Limb (tissue), 2 donors: ENCODE data around the gene RIPOR2.

Experiments used
- DNase-seq, 2 donors: peaks; one replicate each; pipeline ENCODE4 v3.0.0-alpha.2; 2016; ENCODE audit errors: extremely low spot score in 2 of 2

Gene RIPOR2

DNA sequence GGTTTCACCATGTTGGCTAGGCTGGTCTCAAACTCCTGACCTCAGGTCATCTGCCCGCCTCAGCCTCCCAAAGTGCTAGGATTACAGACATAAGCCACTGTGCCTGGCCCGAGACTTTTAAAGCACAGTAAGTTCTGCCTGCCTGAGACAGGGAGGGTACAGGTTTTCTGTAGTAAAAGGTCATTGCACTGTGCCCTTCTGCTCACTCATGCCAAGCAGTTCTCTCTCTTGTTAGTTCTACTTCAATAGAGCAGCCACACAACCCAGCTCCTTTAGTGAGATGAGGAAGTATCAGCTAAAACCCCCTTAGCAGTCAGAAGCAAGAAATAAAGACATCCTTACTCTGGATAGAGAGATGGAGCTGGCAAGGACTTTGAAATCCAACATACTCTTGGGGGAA, 84.7 kb downstream of the RIPOR2 start:
- no peak for DNase-seq

DNA sequence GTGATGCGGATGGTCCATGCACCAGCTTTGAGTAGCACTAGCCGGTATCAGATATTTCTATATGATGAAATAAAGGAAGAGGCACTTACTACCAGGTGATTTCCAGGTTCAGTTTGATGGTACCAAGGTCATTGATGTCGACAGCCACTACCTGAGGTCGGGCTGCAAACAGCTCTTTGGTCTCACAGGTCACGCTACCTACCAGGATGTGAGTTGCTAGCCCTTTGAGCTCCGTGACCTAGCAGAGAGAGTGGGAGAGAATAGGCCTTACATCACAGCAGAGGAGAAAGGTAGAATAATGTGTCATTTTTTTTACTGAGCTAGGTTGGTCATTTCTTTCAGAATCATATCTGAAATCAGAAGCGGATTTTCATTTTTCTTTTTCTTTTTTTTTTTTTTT, 86.0 kb downstream of the RIPOR2 start:
- no peak for DNase-seq

DNA sequence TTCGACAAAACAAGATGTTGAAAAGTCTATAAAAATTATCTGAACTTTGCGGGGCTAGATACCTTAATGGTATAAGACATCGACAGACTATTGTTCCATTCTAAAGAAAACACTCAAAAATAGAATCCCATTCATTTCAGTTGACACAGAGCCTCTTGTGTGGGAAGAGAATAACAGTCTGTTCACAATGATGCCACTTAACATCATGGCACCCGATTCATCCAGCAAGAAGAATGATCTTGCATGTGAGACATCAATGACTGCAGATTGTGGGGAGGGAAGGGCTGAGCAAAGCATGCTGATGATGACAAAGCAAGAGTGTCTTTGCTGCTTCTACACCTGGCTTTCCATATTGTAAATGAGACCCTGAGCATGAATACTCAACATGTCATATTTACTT, 87.3 kb downstream of the RIPOR2 start:
- DNase-seq: no peak

DNA sequence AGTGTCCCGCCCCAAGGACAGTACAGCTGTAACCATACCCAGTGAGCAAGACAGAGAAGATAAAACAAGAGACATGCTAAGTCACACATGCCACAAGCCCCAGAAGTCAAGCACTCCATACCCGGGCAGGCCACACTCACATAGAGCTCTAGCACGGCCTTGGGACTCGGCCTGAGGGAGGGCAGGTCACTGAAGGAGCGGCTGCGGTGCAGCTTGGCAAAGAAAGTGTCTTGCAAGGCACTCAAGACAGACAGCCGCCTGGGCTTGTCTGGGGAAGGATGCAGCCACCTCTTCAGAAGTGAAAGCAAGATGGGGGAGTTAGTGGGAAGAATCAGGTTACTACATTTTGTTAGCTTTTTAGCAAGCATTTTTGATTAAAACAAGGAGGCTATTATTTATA, 88.4 kb downstream of the RIPOR2 start:
- DNase-seq: no peak

DNA sequence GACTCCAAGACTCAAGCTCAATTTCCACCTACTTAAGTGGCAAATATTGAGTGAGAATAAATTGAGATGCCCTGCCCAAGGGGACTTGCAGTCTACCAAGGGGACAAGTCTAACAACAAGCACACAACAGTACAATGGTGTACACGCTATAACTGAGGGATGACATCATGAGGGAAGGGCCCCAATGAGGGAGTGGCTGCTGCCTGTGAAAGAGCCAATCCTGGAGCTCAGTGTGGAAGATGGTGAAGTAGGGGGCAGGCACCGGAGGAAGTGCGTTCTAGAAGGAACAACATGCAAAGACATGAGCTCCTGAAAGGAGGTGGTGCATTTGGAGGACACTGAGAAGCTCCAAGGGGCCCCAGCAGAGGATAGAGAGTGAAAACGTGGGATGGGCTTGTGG, 90.2 kb downstream of the RIPOR2 start:
- DNase-seq: no peak

DNA sequence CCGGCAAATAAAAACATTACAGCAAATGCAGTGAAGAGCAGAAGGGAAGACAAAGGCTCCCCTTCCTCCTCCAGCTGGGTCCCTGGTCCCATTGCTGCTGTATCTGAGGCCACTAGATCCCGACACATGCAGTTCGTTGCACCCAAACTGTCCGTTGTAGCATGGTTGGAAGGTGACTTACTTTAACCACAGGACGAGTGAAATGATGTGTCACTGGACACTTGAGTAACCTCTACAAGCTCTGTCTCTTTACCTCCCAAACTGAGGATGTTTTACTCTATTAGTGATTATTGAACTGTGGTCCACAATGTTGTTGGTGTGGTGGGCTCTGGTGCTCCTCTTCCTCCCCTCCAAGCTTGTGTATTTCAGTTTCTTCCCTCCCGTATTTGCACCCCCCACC, 90.9 kb downstream of the RIPOR2 start:
- DNase-seq: no peak

DNA sequence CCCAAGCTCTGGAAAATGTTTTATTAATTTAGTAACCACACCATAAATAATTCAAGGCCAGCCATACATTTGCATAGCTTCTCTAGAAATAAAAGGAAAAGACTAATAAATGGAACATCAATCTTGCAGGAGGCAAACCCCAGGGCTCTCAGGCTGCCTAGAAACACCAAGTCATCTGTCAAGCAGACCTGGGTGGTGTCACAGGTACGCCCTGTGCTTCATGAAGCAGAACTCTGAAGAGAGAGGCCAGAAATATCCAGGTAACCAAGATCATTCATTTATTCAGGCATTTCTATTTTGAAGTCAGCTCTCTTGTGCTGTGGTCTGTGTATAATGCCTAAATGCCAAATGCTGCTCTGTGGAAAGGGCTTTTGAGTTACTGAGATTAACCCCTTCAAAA, 91.7 kb downstream of the RIPOR2 start:
- no peak for DNase-seq

DNA sequence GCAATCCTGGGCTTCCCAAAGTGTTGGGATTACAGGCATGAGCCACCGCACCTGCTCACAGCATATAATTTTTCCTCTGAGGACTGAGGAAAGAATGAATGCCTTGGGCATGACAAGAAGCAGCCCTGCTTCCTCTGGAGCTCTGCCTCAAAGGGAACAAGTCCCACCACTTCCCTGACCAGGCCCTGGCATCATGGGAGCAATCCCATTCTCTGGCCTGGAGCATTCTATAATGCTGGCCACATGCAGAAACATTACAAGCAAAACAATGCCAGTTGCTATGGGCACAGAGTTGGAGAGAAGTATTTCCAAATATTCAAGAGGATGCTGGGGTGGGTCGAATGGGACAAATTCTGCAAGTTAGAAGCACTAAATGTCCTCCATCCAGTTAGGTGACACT, 95.6 kb downstream of the RIPOR2 start:
- no peak for DNase-seq

DNA sequence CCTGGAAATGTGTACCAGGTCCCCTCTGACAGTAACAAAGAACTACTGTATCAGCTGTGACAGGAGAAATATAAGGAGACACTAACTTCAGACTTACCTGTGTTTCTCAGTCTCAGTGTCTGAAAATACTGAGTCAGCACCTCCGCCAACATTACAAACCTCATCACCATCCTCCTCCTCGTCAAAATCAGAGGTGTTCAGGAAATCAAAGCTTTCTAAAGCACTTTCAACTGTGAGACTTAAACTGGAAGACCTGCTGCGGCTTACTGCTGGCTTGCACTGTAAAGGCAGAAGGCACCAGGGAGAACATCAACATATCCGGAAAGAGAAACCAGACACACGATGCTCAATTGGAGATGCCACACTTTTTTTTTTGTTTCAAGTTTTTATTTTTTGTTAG, 96.8 kb downstream of the RIPOR2 start:
- DNase-seq: no peak

DNA sequence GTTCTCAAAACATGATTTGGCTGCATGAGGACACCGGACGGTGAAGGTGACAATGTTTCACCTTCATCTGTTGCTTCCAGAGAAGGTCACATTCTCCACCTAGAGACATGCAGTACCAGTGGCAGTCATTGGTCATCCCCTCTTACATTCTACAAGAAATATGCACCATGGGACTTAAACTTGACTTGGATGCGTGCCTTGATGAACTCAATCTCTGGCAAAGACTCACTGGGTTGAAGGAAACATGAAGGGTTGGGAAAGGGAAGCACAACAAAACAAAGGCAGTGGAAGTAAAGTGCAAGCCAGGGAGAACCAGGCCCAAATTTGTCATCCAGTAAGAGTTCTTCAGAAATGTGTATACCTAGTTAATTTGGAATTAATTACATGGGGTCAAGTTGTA, 97.7 kb downstream of the RIPOR2 start:
- DNase-seq: no peak

DNA sequence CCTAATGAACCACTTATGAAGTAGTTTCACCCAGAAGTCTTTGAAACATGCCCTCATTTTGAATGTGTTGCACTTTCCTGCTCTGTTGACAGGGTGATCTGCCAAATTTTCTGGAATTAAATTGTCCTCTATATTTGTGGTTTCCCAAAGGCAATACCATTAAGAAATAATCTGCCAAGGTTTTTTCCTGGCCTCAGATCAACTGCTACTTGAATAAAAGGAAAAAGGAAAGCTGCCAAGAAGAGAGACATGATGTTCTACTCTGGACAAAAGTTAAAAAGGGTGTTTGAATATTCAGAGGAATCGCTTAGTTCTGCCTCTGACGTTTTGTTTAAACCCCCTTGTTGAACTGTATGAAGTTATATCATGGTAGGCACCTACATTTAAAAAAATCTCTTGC, 99.7 kb downstream of the RIPOR2 start:
- DNase-seq: peak in 1 of 2 donors; percentile 35

DNA sequence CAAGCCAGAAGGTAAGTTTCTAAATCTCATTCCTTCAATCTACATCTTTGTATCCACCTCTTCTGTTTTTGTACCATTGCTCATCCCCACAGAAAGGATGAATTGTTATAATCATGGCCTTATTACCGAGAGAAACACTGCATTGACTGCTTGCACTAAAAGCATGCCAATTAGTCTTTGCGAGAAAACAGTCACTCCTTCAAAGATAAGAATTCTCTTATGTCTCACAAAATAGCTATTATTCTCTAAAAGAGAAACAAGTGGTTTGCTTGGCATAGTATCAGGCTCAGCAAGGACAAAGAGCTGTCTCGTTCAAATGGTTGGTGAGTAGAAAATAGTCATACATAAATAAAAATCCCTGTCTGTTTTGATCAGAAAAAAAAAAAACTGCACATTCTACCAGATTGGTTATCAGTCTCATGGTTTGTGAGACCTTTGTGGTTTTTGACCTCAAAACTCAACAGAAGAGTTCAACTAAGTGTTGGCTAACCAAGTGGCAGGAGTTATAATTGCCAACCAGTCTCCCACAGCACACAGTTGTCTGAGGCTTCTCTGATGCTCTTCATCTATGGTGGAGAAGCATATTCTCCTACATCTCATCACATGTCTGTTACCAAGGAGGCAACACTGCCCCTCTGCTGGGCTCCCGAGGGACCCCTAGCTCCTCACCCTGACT, 101.9 kb downstream of the RIPOR2 start:
- DNase-seq: no peak

DNA sequence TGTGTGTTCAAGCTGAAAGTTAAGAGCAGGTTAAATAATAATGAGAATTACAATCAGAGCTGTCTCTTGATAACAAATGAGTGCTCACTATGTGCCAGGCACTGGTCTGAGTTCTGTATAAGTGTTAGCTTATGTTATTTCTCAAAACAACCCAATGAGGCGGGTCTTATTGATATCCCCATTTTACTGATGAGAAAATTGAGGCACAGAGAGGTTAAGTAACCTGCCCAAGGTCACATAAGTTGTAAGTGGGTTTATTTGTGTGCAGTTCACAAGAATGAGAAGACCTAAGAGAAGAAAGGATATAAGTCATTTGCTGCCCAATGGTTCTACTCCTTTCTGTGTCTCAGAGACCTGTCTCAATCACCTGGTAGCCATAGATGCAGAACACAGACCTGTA, 103.0 kb downstream of the RIPOR2 start:
- no peak for DNase-seq

DNA sequence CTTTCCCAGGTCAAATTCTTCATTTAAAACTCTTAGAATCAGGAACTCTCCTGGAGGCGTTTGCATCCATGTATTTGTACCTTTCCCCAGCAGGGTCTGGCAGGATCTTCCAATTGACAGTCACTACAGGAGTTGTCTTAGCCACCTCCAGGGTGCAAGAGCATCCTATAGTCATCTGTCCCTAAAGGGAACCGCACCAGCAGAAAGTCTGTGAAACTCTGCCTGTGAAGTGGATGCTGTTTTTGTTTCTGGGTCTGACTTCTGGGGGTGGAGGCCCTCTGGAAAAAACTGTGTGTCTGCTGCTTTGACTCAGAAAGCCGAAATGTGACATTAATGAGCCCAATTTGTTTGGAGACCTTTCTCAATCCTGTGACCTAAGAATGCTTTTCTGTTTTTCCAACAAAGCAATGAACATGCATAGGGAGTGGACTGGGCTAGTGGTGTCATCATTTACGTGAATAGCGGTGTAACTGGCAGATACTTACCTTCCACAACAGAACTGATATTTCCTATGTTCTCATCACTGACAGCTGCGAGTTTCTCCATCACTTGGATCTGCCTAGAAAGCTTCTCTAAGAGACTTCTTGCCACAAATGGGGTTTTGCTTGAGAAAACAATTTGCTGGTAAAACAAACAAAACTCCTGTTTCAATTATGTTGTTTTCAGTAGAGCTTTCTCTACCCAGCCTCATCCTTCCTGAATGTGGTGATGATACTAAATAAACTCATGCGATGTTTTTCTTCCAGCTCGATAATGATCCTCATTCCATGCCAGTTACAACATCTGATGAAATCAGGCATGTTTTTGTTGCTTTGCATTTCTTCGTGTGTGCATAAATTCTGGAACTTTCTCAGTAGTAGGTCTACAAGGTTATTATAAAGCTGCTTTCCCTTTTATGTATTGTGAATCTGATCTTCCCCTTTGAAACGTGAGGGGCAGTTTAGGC, 103.7 kb downstream of the RIPOR2 start:
- no peak for DNase-seq

DNA sequence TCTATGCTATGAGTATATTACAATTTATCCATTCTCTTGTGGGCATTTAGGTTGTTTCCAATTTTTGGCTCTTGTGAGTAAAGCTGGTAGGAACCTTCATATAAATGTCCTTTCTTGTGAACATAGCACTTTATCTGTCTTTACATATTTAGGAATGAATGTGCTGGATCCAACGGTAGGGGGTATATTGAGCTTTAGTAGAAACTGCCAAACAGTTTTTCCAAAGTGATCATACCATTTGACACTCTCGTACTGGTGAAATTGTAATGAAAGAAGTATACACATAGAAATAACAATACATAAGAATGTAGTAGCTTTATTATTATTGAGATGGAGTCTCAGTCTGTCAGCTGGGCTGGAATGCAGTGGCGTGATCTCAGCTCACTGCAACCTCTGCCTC, 106.1 kb downstream of the RIPOR2 start:
- no peak for DNase-seq

DNA sequence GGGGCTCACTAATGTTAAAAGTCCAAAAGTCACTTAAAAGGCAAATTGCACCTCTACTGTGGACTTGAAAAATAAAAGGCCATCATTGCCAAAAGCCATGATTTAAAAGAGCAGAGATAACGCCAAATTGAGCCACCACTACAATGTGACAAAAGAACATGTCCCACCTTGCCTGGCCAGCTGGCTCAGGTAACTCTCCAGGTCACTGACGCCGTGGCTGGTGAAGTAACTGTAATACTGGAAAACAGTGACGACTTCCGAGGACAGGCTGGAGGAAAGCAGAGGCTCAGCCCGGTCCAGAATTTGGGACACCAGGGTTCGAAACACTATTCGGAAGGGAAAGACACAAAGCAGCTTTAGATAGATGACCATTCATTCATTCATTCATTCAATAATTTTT, 107.8 kb downstream of the RIPOR2 start:
- no peak for DNase-seq

DNA sequence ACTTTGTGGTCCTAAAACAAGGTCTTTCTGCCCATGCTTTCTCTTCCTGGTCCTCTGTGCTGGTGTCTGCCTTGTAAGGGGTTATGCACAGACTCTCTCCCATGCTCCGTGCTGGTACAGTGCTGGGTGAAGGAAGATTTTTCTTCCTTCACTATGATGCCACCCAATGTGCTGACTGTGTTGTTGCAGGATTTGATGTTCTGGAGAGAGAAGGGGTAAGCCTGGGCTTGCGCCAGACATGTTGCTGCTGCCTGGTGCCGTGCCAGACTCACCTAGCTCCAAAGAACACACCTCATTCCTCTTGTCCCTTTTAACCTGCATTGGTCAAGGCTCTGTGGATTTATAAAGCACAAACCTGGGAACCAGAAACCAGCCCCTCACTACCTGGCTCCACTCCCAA, 108.6 kb downstream of the RIPOR2 start:
- DNase-seq: peak in 1 of 2 donors; percentile 38

DNA sequence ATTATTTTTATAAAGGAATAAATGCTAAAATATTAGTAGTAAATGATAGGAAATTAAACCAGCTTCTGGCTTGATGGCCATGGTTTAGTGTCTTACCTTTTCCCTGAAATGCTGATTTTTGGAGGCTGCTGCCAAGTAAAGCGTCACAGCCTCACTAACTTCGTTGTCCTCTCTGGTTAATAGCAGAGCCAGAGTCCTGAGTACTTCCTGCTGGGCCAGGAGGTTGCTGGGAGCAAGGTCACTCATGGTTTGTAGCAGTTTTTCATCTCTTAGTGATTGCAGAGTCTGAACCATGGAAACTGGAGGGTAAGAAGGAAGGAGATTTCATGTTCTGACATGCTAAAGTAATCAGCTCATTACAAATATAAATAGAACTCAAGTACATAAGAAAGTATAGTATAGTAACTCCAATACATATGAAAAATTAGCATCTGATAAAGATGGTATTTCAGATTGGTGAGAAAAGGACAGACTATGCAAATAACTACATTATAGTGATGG, 110.6 kb downstream of the RIPOR2 start:
- DNase-seq: no peak

DNA sequence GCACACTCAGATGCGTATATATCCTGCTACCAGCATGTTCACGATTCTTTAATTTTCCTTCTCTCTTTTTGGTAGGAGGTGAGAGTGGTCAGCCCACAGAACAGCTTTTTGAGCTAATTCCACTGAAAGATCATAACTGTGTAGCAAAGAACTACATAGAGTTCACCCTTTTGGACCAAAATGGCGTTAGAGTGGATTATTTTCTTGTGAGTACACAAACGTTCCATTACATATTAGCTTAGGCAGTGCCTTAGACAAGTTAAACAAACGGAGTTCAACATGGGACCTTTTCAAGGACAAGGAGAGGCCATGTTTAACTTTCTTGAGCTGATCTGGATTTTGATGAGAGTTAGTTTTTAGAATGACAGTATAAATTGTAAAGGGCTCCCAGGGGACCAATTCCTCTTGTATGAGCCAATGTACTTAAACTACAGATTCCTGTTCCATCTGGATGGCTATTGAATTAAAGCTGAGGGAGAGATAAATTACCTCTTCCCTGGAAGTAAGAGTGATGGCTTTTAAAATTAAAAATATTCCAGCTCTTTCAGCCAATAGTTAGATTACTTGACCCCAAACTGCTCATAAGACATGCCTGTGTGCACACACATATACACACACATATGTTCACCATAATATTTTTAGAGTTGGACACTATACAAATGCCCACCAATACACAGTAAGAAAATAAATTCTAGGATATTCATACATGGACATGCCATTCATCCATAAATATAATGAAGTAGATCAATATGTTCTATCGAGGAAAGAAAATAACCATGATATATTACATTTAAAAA, 111.4 kb downstream of the RIPOR2 start:
- peak in 1 of 2 donors; percentile 23 for DNase-seq

DNA sequence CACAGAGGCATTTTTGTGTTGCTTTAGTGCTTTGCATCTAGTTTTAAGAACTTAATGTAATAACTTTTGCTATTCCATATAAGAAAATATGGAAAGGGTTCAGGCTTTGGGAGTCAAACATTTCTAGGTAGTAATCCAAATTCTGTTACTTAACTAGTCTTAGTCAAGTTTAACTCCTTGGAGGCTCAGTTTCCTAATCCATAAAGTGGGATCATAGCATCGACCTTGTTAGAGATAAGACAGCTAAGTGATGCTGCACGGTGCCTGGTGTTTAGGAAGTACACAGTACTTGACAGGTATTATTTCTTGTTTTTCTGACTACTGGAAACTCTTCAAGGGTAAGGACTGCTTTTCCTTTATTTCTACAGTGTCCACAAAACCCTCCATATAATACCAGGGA, 112.6 kb downstream of the RIPOR2 start:
- DNase-seq: no peak

DNA sequence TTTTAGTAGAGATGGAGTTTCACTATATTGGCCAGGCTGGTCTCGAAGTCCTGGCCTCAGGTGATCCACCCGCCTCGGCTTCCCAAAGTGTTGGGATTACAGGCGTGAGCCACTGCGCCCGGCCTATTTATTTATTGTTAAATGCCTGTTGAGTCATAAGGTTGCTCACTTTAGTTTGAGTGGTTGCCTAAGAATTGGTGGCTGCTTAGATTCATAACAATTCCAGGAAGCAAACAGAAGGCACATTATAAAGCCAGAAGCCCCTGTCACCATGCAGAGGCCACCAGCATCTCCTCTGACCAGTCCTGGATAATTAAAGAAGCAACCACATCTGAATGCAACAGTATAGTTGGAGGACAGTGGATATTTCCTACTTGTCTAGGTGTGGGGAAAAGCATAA, 113.1 kb downstream of the RIPOR2 start:
- DNase-seq: no peak

DNA sequence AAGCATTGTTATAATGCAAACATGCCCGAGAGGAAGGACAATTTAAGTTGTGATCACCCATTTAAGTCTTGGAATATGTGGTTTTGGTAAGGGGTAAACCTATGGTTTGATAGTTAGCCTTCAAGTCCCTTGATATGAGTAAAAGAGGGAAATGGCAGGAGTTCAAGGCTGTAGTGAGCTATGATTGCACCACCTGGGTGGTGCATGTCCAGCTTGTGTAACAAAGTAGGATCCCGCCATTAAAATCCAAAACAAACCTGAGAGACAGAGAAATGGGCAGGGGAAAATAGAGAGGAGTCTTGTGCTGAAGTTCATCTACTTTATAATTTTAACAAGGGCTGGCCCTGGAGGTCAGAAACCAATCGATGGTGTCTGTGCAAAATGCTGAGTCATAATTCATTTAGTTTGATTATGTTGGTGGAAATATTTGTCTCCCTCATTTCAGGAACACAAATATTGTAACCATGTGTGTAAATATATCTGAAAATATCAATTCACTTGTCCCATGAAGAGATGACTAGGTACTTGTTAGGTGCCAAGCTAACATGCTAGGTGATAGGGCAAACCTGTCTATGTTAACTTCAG, 113.8 kb downstream of the RIPOR2 start:
- DNase-seq: no peak
